NCI-H146 treated with DMSO at 0.1 percent for 48 hours (cell line): ENCODE results near the gene SLC1A7.

Experiments used
- DNase-seq: peaks from one replicate; lab custom pipeline; 2025; ENCODE audit not compliant: unreplicated experiment; lab: John Stamatoyannopoulos, UW

SLC1A7 gene

DNA sequence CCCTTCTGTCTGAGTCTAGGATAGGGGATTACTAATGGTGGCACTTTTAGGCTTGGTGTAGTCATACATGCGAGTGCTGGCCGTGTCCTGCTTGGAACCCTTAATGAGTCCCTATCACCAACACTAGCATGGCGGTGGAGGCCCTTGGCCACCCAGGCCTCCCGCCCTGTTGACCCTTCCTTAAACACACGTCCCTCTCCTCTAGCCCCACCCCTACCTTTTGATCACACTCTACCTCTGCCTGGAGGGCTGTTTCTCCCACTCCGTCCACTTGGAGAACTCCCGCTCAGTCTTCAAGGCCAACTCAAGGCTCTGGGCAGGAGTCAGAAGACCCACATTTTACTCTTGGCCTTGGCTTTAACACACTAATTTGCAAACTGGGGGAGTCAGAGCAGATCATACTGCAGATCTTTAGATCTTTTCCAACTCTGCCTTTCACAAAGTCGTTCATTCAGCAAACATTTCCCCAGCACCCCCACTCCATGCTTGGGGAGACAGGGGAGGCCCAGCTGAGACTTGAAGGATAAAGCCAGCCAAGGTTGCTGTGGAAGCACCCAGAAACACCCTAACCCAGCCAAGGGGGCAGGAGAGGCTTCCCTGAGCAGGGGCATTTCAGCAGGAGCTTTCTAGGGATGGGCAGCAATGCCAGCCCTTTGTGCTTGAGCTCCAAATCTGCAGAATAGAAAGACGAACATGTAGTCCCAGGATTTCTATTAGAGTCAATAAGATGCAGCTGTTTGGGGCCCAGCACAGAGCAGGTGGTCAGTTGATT lies 78.5 kb downstream of the SLC1A7 start:
- no peak for DNase-seq

DNA sequence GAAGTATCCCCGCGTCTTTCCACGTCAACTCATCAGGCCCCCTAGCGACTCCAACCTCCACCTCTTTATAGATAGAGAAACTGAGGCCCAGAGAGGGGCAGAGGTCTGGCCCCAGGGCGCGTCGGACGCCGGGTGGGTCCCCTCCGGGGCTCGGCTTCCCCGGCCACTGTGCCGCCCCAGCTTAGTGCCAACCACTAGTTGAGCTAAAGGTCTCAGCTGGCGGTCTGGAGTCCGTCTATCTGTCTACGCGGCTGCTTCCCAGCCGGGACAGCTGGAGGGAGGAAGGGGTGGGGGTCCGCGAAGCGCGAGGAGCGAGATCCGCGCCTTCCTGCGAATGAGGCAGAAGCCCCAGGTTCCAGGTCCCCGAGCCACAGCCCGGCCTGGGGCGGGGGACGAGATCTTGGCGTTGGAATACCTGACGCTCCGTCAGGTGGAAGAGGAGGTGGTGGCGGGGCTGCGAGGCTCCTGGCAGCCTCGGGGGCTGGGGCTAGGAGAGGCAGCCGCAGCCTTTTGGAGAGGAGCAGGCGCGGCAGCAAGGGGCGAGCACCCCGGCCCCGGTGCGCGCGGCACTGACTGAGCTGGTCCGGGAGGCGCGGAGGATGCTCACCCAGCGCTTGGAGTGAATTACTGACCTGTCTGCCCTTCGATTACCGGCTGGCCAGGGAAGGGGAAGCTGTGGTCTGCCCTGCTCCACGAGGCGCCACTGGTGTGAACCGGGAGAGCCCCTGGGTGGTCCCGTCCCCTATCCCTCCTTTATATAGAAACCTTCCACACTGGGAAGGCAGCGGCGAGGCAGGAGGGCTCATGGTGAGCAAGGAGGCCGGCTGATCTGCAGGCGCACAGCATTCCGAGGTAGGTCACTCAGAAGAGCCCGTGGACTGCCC lies 79.5 kb downstream of the SLC1A7 start:
- DNase-seq = no peak

DNA sequence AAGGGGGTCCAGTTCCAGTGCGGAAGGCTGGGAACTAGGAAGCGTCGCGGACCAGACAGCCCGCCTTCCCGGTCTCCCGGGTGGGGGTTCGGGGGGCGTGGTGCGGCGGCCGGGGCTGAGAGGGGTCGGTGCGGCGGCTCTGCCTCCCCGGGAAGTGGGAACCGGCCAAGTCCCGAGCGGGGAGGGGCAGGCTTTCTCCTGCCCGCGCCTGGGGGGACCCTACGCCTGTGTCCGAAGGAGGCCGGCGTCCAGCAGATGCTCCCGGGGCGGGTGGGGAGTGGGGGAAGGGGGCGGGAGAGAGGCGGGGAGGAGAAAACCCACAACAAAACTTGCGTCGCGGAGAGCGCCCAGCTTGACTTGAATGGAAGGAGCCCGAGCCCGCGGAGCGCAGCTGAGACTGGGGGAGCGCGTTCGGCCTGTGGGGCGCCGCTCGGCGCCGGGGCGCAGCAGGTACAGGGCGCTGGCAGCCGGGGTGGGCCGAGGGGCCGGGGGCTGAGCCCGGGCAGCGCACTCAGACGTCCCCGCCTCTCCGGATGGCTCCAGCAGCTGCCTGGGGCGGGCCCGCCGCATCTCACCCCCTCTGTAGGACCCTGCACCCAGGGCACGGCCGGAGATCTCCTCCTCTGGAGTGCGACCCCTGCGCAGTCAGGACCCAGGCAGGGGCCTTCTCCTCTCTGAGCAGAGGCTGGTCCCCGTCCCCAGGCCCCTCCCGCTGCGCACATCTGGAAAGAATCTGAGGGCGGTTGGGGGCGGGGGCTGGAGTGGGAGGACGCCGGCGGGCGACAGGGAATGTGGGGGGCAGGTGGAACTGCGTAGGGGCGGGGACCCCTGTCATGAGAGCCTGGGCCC lies 80.4 kb downstream of the SLC1A7 start, which contains the start of gene PODN:
TSS of gene PODN (plus strand) at position 355 of the 849 bp plus-strand sequence. CDS start 7,643 bp downstream, outside the sequence.
- no peak for DNase-seq

- DNase-seq = no peak
These were observed 81.1 kb downstream of the SLC1A7 start for GRCh38 chr1:53061123-53061858.

GRCh38 chr1:53060579-53060978 lies 81.9 kb downstream of the SLC1A7 start:
- no peak for DNase-seq

- DNase-seq = no peak
These were observed 85.3 kb downstream of the SLC1A7 start for GRCh38 chr1:53057127-53057526.

DNA sequence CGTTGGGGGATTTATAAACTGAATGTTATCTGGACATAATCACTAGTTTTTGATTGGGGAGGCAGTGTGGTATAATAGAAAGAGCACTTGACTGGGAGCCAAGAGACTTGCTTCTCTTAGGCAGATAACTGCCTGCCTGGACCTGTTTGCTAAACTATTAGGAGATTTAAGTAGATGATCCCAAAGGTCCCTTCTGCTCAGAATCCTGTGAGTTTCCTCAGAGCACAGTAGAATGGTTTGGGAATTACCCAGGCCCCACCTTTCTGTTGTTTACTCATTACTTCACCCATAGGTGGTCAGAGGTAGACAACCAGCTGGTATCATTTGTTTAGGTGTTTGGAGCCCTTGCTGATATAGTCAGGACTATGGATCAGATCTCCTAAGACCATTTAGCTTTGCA lies 90.8 kb downstream of the SLC1A7 start:
- DNase-seq = no peak

DNA sequence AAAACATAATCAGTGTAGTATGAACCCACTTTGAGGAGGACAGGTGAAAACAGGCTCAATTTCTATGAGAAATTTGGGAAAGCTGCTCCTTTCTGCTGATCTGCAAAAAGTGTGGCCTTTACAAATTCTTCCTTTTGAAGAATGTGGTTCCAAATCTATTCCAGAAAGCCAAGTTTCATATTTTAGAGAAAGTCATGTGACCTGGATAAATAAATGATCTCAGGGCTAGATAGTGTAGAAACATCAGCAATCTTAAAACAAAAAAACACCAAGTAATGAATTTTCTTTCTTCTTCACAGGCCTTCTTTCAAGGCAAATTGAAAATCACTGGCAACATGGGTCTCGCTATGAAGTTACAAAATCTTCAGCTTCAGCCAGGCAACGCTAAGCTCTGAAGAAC lies 92.1 kb downstream of the SLC1A7 start:
- no peak for DNase-seq

GRCh38 chr1:53049574-53049967 lies 92.9 kb downstream of the SLC1A7 start:
- DNase-seq = no peak

- DNase-seq = no peak
These were observed 93.4 kb downstream of the SLC1A7 start for GRCh38 chr1:53048960-53049573.

GRCh38 chr1:53047737-53048736 lies 94.4 kb downstream of the SLC1A7 start:
- DNase-seq = peak; percentile 79

DNA sequence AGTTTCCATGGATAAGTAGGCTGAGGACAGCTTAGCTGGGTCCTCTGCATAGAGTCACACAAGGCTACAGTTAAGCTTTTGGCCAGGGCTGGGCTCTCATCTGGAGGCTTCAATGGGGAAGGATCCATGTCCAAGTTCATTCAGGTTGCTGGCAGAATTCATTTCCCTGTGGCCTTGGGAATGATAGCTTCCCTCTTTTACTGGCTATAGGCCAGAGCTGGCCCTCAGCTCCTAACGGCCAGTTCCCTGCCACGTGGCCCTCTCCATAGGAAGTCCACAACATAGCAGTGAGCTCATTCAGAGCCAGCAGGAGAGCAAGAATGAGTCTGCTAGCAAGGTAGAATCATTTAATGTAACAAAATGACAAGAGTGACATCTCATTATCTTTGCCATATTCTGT lies 95.5 kb downstream of the SLC1A7 start:
- peak; percentile 50 for DNase-seq

DNA sequence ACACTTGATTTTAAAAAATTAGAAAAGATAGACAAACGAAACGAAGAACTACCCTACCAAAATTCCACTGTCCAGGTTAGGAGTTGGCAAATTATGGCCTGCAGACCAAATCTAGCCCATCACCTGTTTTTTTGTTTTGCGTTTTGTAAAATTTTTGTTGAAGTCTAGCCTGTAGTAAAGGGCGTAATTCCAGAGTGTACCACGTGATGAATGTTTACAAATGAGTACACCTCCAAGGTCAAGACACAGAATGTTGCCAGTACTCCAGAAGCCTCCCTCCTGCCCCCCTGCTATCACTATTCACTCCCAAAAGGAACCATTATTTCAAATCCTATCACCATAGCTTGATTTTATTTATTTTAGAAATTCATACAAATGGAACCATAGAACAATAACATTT lies 97.5 kb downstream of the SLC1A7 start:
- DNase-seq = no peak

- no peak for DNase-seq
These were observed 99.2 kb downstream of the SLC1A7 start for GRCh38 chr1:53043271-53043670.

- DNase-seq = no peak
These were observed 103.9 kb downstream of the SLC1A7 start for GRCh38 chr1:53038566-53038965.
